ENCODE measurements around the gene DLL3. TPM values are rescaled to one million over a fixed set of nuclear protein-coding genes. Genes with fewer than 3 reads are reported as not detected.
A peak's percentile ranks its signal among the peaks of the same experiment; 100 is the strongest.

DLL3 gene
- total and polyA plus RNA-seq, 9 donors, result 0.09 to 0.27 (median 0.22) TPM; not detected in 1

DNA sequence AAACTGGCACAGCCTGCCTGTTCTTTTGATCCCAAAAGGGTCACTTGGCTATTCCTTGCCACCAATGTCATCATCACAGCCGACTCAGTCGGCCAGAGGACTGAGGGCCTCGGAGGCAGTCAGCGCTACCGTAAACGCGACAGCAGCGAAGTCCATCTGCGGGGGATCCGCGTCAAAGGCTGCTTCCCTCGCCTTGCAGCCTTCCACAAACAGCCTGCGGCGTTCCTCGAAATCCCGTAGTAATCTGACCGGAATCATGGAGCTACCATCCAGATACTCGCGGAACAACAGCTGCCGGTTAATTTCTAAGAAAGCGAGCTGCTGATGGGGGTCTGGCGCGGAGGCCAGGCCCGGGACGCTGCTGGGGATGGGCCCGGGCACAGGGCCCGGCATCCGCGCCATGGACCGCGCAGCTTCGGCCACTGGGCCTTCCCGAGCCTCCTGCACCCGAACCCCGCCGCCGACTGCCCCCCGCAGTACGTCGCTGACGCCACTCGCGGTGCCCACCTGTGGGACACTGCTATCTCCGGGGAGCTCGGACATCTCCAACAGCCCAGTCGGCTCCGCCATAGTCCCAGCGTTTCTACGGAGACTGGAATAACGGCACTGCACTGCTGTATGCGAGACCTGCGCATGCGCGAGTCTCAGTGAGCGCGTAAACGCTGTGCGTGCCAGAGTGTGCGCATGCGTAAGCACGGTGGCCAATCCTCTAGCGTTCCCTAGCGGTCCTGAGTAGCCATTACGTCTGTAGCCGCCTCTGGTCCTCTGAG, 33.7 kb downstream of the DLL3 start, which contains the start of gene EID2B:
Gene EID2B (minus strand): TSS at position 620 of the 770 bp plus-strand sequence. CDS start 50 bp downstream, at position 570.
- Histone ChIP-seq H3K4me1 (ENCODE audit: control insufficient read depth, insufficient read depth, low read length) (peaks cover 9% of the 10 kb centered on the region), H3K27ac (ENCODE audit: low read length) (peak within 1 kb of the TSS; percentile 91), H3K36me3 (ENCODE audit: control insufficient read depth, insufficient read depth, low read length) (no peaks in the 10 kb centered on the region), H3K9me3 (replicated peaks; ENCODE audit: control insufficient read depth, low read depth, low read length) (no peaks in the 10 kb centered on the region), H3K27me3 (ENCODE audit: control insufficient read depth, insufficient read depth, low read length) (no peaks in the 10 kb centered on the region), H3K4me3 (ENCODE audit: low read length) (peak within 1 kb of the TSS; percentile 82)
- under 1% methylated on average over 63 of the region's 65 CpGs for WGBS (ENCODE audit: insufficient coverage)
- peak; percentile 98 for DNase-seq

DNA sequence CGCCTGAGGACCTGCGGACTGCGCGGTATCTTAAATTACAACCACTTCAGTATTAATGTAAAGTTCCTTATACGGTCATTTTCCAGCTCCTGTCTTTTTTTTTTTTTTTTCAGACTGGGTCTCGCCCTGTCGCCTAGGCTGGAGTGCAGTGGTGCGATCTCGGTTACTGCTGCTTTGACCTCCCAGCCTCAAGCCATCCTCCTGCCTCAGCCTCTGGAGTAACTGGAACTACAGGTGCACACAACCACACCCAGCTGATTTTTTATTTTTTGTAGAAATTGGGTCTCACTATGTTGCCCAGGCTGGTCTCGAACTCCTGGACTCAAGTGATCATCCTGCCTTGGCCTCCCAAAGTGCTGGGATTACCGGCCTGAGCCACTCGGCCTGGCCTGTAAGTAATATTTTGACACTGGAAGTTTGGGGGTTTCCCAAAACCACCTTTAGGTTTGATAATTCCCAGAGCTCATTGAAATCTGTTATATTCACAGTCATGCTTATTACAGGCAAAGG, 34.3 kb downstream of the DLL3 start:
- H3K27me3 ChIP-seq (ENCODE audit: control insufficient read depth, insufficient read depth, low read length), result no peaks in the 10 kb centered on the region
- H3K9me3 ChIP-seq (replicated peaks; ENCODE audit: control insufficient read depth, low read depth, low read length), result no peaks in the 10 kb centered on the region
- H3K27ac ChIP-seq (ENCODE audit: low read length), result no peak overlapping the region
- H3K4me1 ChIP-seq (ENCODE audit: control insufficient read depth, insufficient read depth, low read length), result peaks cover 9% of the 10 kb centered on the region
- no peaks in the 10 kb centered on the region for H3K36me3 ChIP-seq (ENCODE audit: control insufficient read depth, insufficient read depth, low read length)
- no peak overlapping the region for H3K4me3 ChIP-seq (ENCODE audit: low read length)
- 0% methylated on average over 2 of the region's 12 CpGs for WGBS (ENCODE audit: insufficient coverage)
- no peak for DNase-seq

DNA sequence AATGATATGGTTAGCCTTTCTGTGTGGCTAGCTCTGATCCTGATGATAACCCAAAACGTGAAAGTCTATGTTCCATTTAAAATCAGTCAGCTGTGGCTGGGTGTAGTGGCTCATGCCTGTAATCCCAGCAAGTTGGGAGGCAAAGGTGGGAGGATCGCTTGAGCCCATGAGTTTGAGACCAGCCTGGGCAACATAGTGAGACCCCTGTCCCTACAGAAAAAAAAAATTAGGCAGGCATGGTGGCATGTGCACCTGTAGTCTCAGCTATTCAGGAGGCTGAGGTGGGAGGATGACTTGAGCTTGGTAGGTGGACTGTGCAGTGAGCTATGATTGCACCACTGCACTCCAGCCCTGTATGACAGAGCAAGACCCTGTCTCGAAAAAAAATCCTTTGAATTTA, 35.0 kb downstream of the DLL3 start:
- Histone ChIP-seq H3K27me3 (ENCODE audit: control insufficient read depth, insufficient read depth, low read length) (no peaks in the 10 kb centered on the region), H3K36me3 (ENCODE audit: control insufficient read depth, insufficient read depth, low read length) (no peaks in the 10 kb centered on the region), H3K4me1 (ENCODE audit: control insufficient read depth, insufficient read depth, low read length) (peaks cover 9% of the 10 kb centered on the region), H3K4me3 (ENCODE audit: low read length) (no peak overlapping the region), H3K9me3 (replicated peaks; ENCODE audit: control insufficient read depth, low read depth, low read length) (no peaks in the 10 kb centered on the region), H3K27ac (ENCODE audit: low read length) (no peak overlapping the region)
- 72% methylated on average over 2 of the region's 3 CpGs for WGBS (ENCODE audit: insufficient coverage)
- no peak for DNase-seq

DNA sequence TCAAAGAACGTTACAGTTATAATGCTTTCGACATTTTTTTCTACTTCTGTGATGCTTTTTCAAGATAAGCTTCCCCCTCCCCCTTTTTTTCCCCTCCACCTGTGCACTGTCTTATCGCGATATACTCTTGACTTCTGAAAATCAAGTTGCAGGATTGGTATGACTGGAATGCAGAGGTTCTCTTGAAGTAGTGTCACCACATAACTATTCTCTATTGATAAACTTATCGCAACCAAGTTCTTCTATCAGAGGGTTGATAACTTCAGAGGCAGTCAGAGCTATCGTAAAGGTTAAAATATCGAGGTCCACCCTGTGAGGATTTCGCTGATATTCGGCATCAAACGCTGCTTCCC, 40.4 kb downstream of the DLL3 start:
- no peak for DNase-seq
- Histone ChIP-seq H3K36me3 (ENCODE audit: control insufficient read depth, insufficient read depth, low read length) (no peaks in the 10 kb centered on the region), H3K9me3 (replicated peaks; ENCODE audit: control insufficient read depth, low read depth, low read length) (no peaks in the 10 kb centered on the region), H3K4me3 (ENCODE audit: low read length) (peak overlapping the region; percentile 85), H3K27ac (ENCODE audit: low read length) (peak overlapping the region; percentile 90), H3K4me1 (ENCODE audit: control insufficient read depth, insufficient read depth, low read length) (no peaks in the 10 kb centered on the region), H3K27me3 (ENCODE audit: control insufficient read depth, insufficient read depth, low read length) (no peaks in the 10 kb centered on the region)
- WGBS (ENCODE audit: insufficient coverage), result 0% methylated on average over 5 of the region's 10 CpGs

DNA sequence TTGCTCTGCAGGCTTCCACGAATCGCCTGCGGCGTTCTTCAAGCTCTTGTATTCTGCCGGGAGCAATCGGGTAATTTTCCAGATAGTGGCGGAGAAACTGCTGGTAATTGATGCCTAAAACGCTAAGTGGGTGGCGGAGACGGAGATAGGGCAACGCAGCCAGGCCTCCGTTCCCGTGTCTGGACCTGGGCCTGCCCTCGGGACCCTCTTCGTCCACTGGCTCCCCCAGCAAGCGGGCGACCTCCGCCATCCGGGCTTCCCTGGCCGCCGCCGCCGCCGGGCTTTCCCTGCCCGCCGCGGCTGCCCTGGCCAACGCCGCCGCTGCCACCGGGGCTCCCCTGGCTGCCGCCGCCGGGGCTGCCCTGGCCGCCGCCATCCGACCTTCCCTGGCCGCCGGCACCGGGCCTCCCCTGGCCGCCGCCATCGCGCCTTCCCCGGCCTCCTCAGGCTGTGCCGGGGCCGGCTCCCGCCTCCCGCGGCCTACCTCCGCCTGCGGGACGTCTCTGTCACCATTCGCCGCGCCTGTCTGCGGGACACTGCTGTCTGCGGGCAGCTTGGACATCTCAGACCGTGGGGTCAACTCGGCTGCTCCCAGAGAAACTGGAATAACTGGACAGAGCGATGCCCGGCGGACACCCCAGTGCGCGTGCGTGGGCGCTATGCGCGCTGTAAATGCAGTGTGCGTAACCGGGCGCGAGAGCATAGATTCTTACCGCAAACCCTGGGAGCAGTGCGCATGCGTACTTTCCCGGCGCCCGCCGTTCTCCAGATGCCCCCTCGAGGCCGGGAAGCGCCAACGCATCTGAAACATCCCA, 41.0 kb downstream of the DLL3 start, which contains the start of gene EID2:
Gene EID2 (minus strand): TSS at position 644 of the 815 bp plus-strand sequence. CDS start 82 bp downstream, at position 562.
- under 1% methylated on average over 76 of the region's 84 CpGs for WGBS (ENCODE audit: insufficient coverage)
- Histone ChIP-seq H3K27me3 (ENCODE audit: control insufficient read depth, insufficient read depth, low read length) (peaks cover 3% of the 10 kb centered on the region), H3K27ac (ENCODE audit: low read length) (peak within 1 kb of the TSS; percentile 98), H3K36me3 (ENCODE audit: control insufficient read depth, insufficient read depth, low read length) (no peaks in the 10 kb centered on the region), H3K4me1 (ENCODE audit: control insufficient read depth, insufficient read depth, low read length) (no peaks in the 10 kb centered on the region), H3K9me3 (replicated peaks; ENCODE audit: control insufficient read depth, low read depth, low read length) (no peaks in the 10 kb centered on the region), H3K4me3 (ENCODE audit: low read length) (peak within 1 kb of the TSS; percentile 85)
- DNase-seq, result peak; percentile 97

DNA sequence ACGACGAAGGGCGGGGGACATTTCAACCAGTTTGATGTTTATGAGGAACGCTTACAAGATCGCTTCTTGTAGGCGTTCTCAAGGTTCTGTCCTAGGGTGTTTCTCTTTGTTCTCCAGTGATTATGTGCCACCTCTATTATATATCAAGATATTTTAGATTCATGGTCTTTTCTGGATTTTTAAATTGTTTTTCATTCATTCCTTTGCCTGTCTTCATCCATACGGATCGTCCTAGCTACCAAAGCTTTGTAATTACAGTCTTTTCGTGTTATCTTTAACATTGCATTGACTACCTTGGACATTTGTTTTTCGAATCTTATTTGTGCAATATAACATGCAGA, 41.6 kb downstream of the DLL3 start:
- H3K4me3 ChIP-seq (ENCODE audit: low read length), result no peak overlapping the region
- WGBS (ENCODE audit: insufficient coverage), result 0% methylated on average over 3 of the region's 10 CpGs
- H3K4me1 ChIP-seq (ENCODE audit: control insufficient read depth, insufficient read depth, low read length), result no peaks in the 10 kb centered on the region
- H3K27ac ChIP-seq (ENCODE audit: low read length), result peak overlapping the region; percentile 98
- H3K27me3 ChIP-seq (ENCODE audit: control insufficient read depth, insufficient read depth, low read length), result peaks cover 3% of the 10 kb centered on the region
- no peaks in the 10 kb centered on the region for H3K36me3 ChIP-seq (ENCODE audit: control insufficient read depth, insufficient read depth, low read length)
- H3K9me3 ChIP-seq (replicated peaks; ENCODE audit: control insufficient read depth, low read depth, low read length), result no peaks in the 10 kb centered on the region
- no peak for DNase-seq

DNA sequence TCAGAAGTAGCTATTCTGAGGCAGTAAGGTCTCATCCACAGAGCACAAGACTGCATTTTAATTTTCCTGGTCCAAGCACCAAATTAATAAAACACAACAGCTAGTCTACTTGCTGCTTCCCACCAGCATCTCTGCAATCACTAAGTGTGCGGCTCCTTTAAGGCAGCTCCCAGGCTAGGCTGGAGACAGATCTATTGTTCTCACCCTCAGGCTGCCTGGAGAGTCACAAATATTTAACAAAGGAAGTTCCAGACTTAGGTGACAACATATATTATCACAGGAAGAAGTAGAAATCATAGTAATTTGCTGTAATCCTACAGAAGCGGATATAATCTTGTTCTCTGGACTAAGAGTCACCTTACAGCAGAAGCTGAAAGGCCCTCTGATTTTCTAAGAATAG, 43.5 kb downstream of the DLL3 start:
- H3K27me3 ChIP-seq (ENCODE audit: control insufficient read depth, insufficient read depth, low read length), result peaks cover 6% of the 10 kb centered on the region
- H3K4me3 ChIP-seq (ENCODE audit: low read length), result no peak overlapping the region
- 60% methylated on average over 1 of the region's 2 CpGs for WGBS (ENCODE audit: insufficient coverage)
- no peak for DNase-seq
- H3K4me1 ChIP-seq (ENCODE audit: control insufficient read depth, insufficient read depth, low read length), result no peaks in the 10 kb centered on the region
- H3K27ac ChIP-seq (ENCODE audit: low read length), result peak overlapping the region; percentile 57
- no peaks in the 10 kb centered on the region for H3K9me3 ChIP-seq (replicated peaks; ENCODE audit: control insufficient read depth, low read depth, low read length)
- no peaks in the 10 kb centered on the region for H3K36me3 ChIP-seq (ENCODE audit: control insufficient read depth, insufficient read depth, low read length)

DNA sequence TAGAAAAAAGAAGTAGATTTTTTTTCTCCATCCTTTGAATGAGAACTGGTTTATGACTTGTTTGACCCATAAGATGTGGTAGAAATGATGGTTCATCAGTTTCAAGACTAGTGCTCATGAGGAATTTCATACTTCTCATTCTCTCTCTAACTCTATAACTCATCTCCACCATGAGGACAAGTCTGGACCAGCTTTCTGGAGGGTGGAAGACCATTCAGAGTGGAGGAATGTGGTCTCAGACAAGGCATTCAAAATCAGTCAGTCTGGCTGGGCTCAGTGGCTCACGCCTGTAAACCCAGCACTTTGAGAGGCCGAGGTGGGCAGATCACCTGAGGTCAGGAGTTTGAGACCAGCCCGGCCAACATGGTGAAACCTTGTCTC, 44.7 kb downstream of the DLL3 start:
- 86% methylated on average over 2 of the region's 3 CpGs for WGBS (ENCODE audit: insufficient coverage)
- H3K9me3 ChIP-seq (replicated peaks; ENCODE audit: control insufficient read depth, low read depth, low read length), result no peaks in the 10 kb centered on the region
- H3K27me3 ChIP-seq (ENCODE audit: control insufficient read depth, insufficient read depth, low read length), result peaks cover 6% of the 10 kb centered on the region
- no peaks in the 10 kb centered on the region for H3K36me3 ChIP-seq (ENCODE audit: control insufficient read depth, insufficient read depth, low read length)
- DNase-seq, result no peak
- no peak overlapping the region for H3K27ac ChIP-seq (ENCODE audit: low read length)
- H3K4me3 ChIP-seq (ENCODE audit: low read length), result no peak overlapping the region
- H3K4me1 ChIP-seq (ENCODE audit: control insufficient read depth, insufficient read depth, low read length), result no peaks in the 10 kb centered on the region

DNA sequence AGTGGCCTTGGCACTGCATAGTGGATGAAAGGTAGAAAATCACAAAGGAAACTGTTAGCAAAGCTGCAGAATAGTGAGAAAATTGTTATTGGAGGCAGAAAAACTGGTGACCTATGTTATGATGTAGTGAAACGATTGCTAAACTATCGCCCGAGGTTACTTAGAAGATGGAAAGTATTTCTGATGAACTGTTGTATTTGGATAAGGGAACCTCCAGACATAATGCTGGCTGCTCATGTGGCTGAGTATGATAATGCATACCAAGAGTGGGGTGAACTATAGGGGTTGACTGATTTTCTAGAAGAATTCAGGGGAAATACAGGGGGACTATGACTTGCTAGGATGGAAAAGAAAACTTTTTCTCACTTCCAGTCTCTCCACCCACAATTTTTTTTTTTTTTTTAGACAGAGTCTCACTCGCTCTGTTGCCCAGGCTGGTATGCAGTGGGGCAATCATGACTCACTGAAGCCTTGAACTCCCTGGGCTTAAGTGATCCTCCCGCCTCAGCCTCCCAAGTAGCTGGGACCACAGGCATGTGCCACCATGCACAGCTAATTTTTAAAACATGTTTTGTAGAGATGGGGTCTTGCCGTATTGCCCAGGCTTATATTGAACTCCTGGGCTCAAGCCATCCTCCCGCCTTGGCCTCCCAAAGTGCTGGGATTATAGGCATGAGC, 45.6 kb downstream of the DLL3 start:
- no peaks in the 10 kb centered on the region for H3K4me1 ChIP-seq (ENCODE audit: control insufficient read depth, insufficient read depth, low read length)
- 82% methylated on average over 5 of the region's 7 CpGs for WGBS (ENCODE audit: insufficient coverage)
- no peaks in the 10 kb centered on the region for H3K9me3 ChIP-seq (replicated peaks; ENCODE audit: control insufficient read depth, low read depth, low read length)
- no peak for DNase-seq
- H3K4me3 ChIP-seq (ENCODE audit: low read length), result no peak overlapping the region
- H3K27me3 ChIP-seq (ENCODE audit: control insufficient read depth, insufficient read depth, low read length), result peaks cover 6% of the 10 kb centered on the region
- no peak overlapping the region for H3K27ac ChIP-seq (ENCODE audit: low read length)
- H3K36me3 ChIP-seq (ENCODE audit: control insufficient read depth, insufficient read depth, low read length), result no peaks in the 10 kb centered on the region

DNA sequence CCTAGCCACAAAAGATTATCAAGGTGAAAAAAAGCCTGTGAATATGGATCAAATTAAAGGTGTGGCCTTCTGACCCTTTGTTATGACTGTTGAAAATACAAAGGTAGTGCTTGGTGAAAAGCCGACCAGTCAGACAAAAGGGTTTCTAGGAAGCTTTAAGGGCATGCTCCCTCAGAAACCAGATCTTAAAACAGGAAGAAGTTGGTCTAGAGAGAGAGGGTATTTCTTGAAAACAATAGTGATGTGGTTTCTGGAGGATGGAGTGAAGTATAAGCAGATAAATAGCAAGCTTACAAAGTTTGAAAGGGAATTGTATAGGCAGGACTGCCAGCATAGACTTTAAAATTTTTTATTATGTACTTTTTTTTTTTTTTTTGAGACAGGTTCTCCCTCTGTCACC, 46.2 kb downstream of the DLL3 start:
- H3K9me3 ChIP-seq (replicated peaks; ENCODE audit: control insufficient read depth, low read depth, low read length), result no peaks in the 10 kb centered on the region
- H3K27ac ChIP-seq (ENCODE audit: low read length), result no peak overlapping the region
- 50% methylated on average over 1 of the region's 1 CpG for WGBS (ENCODE audit: insufficient coverage)
- no peak overlapping the region for H3K4me3 ChIP-seq (ENCODE audit: low read length)
- H3K4me1 ChIP-seq (ENCODE audit: control insufficient read depth, insufficient read depth, low read length), result no peaks in the 10 kb centered on the region
- no peak for DNase-seq
- no peaks in the 10 kb centered on the region for H3K36me3 ChIP-seq (ENCODE audit: control insufficient read depth, insufficient read depth, low read length)
- peaks cover 6% of the 10 kb centered on the region for H3K27me3 ChIP-seq (ENCODE audit: control insufficient read depth, insufficient read depth, low read length)

All from muscle of leg (tissue), 11 donors.